Adipose tissue (tissue), 3 donors: ENCODE measurements around the gene OPRD1. TPM values are rescaled to one million over a fixed set of nuclear protein-coding genes. Genes with fewer than 3 reads are reported as not detected.

Experiments
- H3K27ac ChIP-seq: one replicate; pipeline ENCODE4 v1.5.1; 2013; ENCODE audit warnings: low read depth, low read length
- WGBS, 3 donors: extraction: QIAGEN DNeasy Blood & Tissue Kit; methylation state at CpG; one replicate each; pipeline ENCODE4 v1.1.7; 2013; 5-methylcytosine and 5-hydroxymethylcytosine counted together
- polyA plus RNA-seq, 3 donors: library from polyadenylated mRNA; stranded (reverse); fragments of 200-250 nt; gene quantifications; one replicate each; pipeline ENCODE4 v1.2.3, GENCODE V29; 2013
- donor health status: healthy with polysubstance abuse.
- donor health status: Bipolar disorder and iron deficiency.
- donor health status: healthy.

Gene OPRD1
- polyA plus RNA-seq, 3 donors = 0.01 to 0.11 (median 0.08) TPM

GRCh38 chr1:28890836-28891235 is 78.9 kb downstream of the OPRD1 start:
- H3K27ac ChIP-seq = no peak overlapping the region
- 65 to 92% (median 86%) methylated on average over 2 of the region's 2 CpGs for WGBS, 3 donors

DNA sequence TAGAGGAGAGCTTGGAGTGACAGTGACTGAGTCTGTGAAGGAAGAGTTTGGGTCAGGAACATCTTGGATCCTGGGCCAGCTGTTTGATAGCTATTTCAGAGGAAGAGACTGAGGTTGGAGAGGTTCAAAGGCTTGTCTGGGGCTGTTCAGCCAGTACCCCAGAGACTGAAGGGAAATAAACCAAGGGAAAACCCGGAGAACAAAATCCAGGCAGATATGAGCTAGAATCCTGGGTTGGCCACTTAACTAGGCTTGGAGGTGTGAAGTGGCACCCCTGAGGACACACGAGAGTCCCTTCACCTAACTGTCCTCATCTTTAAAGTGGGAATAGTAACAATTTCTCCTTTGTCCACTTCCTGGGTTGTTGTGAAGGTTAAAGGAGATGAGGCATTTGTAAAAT is 79.3 kb downstream of the OPRD1 start:
- WGBS, 3 donors = 80 to 91% (median 87%) methylated on average over 2 of the region's 2 CpGs
- no peak overlapping the region for H3K27ac ChIP-seq

DNA sequence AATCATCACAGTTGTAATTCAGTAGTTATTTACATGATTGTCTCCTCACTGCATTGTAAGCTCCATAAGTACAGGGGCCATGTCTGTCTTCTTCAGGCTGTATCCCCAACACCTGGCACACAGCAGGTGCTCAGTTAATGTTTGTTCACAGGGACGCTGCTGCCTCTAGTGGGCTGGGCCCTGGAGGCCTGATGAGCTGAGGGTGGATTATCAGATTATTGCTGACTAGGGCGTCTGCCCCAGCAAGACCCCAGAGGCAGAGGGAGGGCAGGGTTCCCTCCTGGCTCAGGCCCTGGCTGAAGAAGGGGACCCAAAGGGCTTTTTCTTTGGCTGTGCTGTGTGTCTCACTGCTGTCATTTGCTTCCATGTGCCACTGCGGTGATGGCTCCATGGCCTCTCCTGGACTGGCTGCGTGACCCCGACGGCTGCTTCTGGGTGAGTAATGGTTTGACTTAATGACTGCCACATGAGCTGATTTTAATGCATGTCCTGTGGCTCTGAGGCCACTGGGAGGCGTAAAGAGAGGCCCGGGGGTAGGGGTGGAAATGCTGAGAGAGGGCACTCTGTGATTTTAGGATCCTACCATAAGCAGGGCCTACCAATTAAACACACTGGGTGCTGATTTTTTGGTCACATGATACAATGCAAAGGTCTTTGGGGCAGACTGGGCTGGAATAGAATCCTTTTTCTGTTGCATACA is 81.6 kb downstream of the OPRD1 start:
- WGBS, 3 donors = 74 to 85% (median 82%) methylated on average over 8 of the region's 8 CpGs

DNA sequence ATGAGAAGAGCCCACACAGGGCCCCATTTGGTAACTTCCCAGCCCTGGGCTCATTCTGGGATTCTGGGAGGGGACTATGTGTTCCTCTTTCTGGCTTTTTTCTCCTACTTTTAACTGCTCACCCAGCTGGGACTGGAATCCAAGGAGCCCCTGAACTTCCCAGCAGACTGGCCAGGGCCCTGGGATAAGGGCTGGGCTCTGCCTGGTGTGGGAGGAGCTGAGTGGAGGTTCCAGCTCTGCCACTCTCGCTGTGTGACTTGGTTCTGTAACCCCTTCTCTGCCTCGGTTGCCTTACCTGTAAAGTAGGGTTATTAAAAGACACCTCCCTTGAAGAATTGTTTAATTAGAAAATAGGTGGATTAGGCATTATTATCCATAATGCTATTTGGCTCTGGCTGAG is 82.8 kb downstream of the OPRD1 start:
- no peak overlapping the region for H3K27ac ChIP-seq
- WGBS, 3 donors = 40 to 83% (median 79%) methylated on average over 2 of the region's 2 CpGs

More for the DNA sequence above, 81.6 kb downstream of the OPRD1 start:
- no peak overlapping the region for H3K27ac ChIP-seq

- no peak overlapping the region for H3K27ac ChIP-seq
- WGBS, 3 donors = 74 to 82% (median 75%) methylated on average over 4 of the region's 4 CpGs
Measured at GRCh38 chr1:28895896-28896608, 84.1 kb downstream of the OPRD1 start.

DNA sequence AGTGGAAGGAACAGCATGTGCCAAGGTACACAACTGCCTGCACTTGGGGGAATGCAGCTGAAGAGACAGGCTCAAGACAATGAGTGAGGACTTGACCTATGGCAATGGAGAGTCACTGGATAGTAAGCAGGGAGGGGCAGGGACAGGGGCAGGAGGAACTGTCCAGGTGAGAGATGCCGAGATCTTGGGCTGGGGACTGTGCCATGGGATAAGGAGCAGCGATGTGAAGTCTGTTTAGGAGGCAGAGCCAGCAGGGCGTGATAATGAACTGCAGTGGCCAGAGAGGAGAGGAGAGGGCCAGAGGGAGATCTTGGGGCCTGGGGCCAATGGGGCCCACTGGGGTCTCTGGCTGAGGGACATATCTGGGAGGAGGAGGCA is 84.6 kb downstream of the OPRD1 start:
- WGBS, 3 donors = 51 to 76% (median 76%) methylated on average over 3 of the region's 3 CpGs

GRCh38 chr1:28897789-28898188 is 85.8 kb downstream of the OPRD1 start:
- WGBS, 3 donors = 67 to 77% (median 71%) methylated on average over 4 of the region's 4 CpGs
- no peak overlapping the region for H3K27ac ChIP-seq

More for the DNA sequence above, 84.6 kb downstream of the OPRD1 start:
- no peak overlapping the region for H3K27ac ChIP-seq

- WGBS, 3 donors = 35 to 39% (median 38%) methylated on average over 3 of the region's 3 CpGs
Measured at GRCh38 chr1:28898405-28898881, 86.5 kb downstream of the OPRD1 start.

GRCh38 chr1:28899267-28899666 is 87.3 kb downstream of the OPRD1 start:
- 29 to 66% (median 39%) methylated on average over 2 of the region's 2 CpGs for WGBS, 3 donors
- H3K27ac ChIP-seq = no peak overlapping the region

More at GRCh38 chr1:28898405-28898881, 86.5 kb downstream of the OPRD1 start:
- no peak overlapping the region for H3K27ac ChIP-seq

GRCh38 chr1:28900562-28900961 is 88.6 kb downstream of the OPRD1 start:
- WGBS, 3 donors = 81 to 89% (median 83%) methylated on average over 3 of the region's 3 CpGs

DNA sequence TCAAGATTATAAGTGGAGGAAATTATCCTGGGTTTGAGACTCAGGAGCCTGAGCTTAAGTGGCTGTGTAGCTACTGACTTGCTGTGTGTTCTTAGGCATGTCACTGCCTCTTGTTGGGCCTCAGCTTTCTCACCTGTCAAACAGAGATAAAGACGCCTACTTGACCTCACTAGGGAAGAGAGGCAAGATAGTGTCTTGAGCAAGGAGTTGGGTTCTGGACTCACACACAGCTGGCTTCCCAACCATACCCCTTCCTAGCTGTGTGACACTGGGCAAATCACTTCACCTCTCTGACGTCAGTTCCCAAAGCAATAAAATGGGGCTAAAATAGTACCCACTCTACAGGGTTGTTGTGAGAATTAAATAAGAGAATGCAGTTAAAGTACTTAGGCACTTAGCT is 90.8 kb downstream of the OPRD1 start:
- no peak overlapping the region for H3K27ac ChIP-seq
- 66 to 93% (median 93%) methylated on average over 2 of the region's 2 CpGs for WGBS, 3 donors

More at GRCh38 chr1:28900562-28900961, 88.6 kb downstream of the OPRD1 start:
- H3K27ac ChIP-seq = no peak overlapping the region

DNA sequence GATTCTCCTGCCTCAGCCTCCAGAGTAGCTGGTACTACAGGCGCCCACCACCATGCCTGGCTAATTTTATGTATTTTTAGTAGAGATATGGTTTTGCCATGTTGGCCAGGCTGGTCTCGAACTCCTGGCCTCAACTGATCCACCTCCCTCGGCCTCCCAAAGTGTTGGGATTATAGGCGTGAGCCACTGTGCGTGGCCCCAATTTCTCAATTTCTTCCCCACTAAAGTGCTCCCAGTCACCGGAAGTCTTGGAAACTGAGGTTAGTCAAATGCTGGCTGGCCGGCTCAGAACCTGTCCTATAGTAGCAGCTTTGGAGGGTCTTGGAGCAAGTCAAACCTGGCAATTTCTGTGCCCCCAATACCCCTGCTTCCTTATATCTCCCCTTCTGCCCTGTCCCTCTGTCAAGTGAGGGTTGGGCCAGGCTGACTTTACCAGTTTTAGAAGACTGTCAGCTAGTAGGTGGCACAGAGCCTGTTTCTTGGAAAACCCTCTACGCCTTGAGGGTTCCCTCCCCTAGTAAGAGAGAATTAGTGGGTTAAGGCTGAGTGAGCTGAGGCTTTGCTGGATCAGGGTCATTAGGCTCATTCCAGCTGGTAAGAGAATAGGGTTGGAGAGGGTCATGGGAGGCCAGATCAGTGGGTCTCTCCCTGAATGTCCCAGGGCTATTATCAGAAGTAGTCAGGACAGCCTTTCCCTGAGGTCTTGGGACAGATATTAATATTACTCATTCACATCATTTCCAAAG is 94.1 kb downstream of the OPRD1 start:
- WGBS, 3 donors = 90 to 92% (median 91%) methylated on average over 7 to 8 of the region's 8 CpGs
- H3K27ac ChIP-seq = no peak overlapping the region

- H3K27ac ChIP-seq = no peak overlapping the region
- 94 to 98% (median 96%) methylated on average over 2 of the region's 2 CpGs for WGBS, 3 donors
Measured at GRCh38 chr1:28909198-28909597, 97.2 kb downstream of the OPRD1 start.

DNA sequence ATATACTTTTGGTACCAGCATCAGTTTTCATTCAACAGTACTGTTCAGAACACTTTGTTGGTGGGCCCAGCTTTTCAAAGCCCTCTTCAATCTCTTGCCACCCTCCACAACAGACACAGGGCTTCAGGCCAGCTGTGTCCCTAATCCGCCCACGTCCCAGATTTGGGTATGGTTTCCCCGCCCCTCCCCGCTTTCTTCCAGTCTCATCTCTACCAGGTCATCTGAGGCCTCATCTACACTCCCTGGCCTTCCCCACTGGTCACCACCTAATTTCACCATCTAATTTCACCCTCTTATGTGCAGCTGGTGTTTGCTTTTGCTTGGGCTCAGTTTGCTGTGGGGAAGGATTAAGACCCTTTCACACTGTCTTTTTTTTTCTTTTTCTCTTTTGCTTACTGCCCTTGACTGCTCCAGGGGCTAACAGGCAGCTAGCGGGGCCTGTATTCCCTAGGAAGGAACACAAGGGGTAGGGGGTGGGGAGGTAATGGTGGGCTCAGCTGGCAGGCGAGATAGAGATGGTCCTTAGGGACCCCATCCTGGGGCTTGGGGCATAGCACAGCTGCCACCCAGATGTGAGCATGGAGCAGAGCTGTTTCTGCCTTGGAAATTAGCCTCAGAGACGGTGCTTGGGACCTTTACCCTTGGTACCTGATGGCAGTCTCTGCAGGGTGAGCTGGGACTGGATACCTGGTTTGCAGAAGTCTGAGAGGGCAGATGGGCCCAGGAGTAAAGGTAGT is 98.6 kb downstream of the OPRD1 start:
- no peak overlapping the region for H3K27ac ChIP-seq
- WGBS, 3 donors = 88 to 93% (median 89%) methylated on average over 7 of the region's 7 CpGs

DNA sequence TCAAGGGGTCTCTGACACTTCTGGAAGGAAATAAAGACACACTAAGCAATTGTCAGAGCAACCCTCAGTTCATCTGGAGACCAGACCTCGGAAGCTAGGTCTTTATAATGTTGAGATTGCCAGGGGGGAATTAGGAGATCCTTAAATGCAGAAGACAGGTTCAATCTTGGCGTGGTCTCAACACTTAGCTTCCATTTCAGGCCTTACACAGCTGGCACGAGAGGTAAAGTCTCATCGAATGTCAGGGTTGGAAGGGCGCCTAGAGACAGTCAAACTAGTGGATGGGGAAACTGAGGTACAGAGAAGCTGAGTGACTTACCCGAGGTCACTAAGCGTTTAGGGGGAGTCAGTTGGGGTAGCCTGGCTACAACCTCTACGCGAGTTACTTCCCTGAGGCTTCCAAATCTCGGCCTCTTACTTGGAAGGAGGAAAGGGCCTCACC is 101.8 kb downstream of the OPRD1 start:
- 34 to 39% (median 36%) methylated on average over 10 of the region's 10 CpGs for WGBS, 3 donors
- H3K27ac ChIP-seq = no peak overlapping the region

- WGBS, 3 donors = 0 to 1% (median 0%) methylated on average over 66 to 95 of the region's 95 CpGs
- no peak within 1 kb of the TSS for H3K27ac ChIP-seq
Measured at GRCh38 chr1:28914228-28915030, 102.5 kb downstream of the OPRD1 start, which contains the start of gene EPB41. TSS of gene EPB41 (plus strand) at chr1:28914569. CDS start at chr1:28987438, 72,869 bp downstream.
